GM18867 (cell line): ENCODE results near the gene GALK2.
"Not testable (repeated sequence)": the region's sequence is repeated elsewhere in the genome, so short reads cannot be mapped to it uniquely, and the experiment has no call there.

Source experiments
- ATAC-seq: cut with Tn5 transposase; IDR thresholded peaks from one replicate; pipeline ENCODE4 v1.9.1; 2021; ENCODE audit warnings: mild to moderate bottlenecking, moderate library complexity; ENCODE audit not compliant: unreplicated experiment

Gene GALK2

DNA sequence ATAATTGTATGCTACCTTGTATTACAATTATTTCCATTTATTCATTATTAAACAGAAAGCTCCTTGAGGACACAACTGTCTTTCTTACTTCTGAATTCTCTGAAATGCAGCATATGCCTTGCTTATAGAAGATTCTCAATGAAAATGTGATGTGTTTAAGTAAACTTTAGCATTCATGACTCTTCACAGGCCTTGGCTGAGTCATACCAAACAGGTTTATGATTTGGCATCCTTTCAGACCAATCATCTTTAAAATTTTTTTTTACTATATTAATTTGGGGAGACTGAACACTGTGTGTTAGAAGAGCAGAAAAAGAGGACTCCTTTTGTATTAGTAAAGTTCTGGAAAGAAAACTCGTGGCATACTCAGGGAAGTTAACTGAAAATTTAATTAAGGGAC, 6.4 kb upstream of the GALK2 start:
- ATAC-seq: no peak

DNA sequence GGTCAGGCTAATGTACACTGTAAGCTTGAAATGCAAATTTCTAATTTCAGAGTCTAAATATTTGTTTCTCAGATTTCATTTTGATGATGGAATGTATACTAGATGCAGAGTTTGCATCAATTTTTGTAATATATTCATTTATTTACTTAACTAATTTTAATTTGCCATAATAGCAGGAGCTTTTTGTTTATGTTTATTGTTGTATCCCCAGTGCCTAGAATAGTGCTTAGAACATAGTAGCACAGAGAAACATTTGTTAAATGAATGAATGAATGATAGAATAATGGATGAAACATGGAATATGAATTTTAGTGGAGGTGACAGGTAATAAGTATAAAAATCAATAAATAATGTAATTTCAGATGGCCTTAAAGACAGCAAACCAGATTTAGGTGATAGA, 5.2 kb upstream of the GALK2 start:
- ATAC-seq: no peak

DNA sequence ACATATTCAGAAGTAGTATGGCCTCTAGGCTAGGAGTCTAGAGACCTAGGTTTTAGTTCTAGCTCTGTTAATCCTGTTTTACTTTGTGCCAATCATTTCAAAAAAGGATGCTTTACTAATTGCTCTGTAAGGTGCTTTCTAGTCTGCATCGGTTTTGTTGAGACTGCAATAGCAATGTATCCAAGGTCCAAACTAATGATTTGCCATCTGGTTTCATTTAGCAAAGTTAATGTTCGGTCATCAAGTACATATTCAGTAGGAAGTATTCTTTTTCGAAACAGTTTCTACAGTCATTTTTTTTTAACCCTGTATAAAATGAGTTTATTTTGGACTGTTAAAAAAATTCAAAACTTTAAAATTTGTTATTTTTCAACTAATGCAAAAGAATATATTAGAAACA, 2.0 kb upstream of the GALK2 start:
- ATAC-seq: no peak

DNA sequence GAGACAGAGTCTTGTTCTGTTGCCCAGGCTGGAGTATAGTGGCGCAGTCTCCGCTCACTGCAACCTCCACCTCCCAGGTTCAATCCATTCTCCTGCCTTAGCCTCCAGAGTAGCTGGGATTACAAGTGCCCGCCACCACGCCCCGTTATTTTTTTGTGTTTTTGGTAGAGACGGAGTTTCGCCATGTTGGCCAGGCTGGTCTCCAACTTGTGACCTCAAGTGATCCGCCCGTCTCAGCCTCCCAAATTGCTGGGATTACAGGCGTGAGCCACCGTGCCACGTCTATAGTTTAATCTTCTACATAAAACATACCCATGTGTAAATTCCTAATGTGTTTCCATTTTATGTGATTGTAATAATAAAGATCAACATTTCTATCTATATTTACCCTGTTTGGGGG, 1.7 kb downstream of the GALK2 start:
- no peak for ATAC-seq

DNA sequence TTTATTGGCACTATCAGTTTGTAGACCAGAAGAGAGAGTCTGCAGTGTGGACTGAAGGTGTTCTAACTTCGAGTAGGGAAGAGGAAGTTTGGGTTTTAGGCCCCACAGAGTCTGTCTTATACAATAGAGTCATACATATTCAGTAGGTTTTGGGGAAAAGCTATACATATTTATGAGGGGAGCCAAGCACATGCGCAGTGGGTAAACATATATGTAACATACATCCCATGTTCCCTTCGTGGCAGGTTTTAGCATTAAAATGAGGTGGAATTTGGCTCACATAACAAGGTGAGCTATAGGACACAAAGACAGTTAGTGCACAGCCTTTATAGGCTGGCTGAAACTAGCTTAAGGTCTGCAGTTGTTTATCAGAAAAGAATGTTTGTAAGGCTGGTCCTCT, 4.9 kb downstream of the GALK2 start:
- no peak for ATAC-seq

DNA sequence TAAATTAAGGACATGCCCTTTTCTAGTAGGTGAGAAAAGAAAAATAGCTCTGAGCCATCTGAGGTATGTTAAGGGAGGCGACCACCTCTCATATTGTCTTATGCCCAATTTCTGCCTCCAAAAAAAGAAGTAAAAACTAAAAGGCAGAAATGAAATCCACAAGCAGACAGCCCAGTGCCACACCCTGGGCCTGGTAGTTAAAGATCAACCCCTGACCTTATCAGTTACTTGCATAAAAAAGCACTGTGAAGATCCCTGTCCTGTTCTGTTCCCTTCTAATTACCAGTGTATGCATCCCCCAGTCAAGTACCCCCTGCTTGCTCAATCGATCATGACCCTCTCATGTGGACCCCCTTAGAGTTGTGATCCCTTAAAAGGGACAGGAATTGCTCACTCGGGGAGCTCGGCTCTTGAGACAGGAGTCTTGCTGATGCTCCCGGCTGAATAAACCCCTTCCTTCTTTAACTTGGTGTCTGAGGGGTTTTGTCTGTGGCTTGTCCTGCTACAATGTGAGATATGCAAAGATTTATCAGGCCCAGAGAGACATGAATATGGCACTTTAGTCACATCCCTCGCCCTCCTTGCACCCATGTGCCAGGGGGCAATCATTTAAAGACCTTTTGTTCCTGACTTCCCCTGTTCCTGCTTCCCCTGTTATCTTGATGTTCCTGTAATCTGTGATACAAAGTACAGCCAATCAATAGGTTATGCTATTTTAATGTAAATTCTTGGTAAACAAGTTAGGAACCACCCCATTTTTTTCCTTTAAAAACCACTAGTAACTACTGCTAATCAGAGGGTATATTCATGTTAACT, 5.7 kb downstream of the GALK2 start:
- not testable (repeated sequence) for ATAC-seq

DNA sequence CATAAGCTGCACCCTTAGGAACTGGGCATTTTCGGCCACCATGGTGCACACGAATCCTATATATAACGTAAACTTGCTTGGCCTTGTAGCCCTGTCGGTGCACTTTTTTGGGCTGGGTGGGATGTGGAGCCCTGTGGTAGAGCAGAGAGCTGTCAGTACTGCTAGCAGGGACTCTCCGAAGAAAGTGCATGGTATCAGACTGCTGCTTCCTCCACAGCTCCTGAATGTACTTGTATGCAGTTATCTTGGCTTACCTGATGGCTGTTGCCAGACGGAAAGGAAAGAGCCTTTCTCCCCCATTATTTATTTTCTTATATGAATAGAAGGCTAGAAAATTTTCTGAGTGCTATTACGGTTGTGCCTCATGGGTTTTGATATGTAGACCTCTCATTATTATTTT, 8.4 kb downstream of the GALK2 start:
- no peak for ATAC-seq

DNA sequence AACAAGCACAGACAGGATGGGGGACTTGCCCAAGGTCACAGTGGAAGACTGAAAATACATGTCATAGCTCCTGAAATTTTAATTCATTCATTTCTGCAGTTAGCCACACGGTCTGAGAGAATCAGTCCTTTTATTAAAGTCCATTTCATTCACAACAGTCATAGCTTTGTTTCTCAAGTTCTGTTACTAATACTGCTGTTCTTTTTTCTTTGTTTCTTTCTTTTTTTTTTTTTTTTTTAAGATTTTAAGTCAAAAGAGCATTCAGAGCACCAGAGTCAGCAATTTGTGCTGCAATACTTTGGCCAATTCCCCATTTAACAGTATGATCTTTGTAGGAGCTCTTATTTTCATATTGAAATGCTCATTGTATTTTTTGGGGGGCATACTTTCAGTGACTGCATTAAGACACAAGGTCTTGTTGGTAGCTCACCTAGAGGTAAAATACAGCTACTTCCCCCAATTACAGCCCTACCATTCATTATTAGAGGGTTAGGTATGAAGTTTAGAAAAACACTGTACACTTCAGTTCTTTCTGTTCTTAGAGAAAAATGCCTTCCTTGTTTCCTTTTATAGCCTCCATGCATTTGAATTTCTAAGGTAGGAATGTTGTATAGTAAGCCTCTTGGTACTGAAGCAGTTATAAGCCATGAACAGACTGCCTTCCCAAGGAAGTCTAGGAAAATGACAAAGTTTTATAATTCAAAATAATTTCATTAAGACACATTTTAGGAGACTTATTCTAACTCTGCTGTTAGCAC, 9.6 kb downstream of the GALK2 start:
- ATAC-seq: no peak

DNA sequence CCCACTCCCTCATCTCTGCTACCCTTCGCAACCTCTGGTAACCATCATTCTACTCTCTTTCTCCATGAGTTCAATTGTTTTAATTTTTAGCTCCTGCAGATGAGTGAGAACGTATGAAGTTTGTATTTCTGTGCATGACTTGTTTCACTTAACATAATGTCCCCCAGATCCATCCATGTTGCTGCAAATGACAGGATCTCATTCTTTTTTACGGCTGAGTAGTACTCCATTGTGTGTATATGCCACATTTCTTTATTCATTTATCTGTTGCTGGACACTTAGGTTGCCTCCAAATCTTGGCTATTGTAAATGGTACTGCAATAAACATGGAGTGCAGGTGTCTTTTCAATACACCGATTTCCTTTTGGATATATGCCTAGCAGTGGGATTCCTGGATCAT, 12.1 kb downstream of the GALK2 start:
- no peak for ATAC-seq

DNA sequence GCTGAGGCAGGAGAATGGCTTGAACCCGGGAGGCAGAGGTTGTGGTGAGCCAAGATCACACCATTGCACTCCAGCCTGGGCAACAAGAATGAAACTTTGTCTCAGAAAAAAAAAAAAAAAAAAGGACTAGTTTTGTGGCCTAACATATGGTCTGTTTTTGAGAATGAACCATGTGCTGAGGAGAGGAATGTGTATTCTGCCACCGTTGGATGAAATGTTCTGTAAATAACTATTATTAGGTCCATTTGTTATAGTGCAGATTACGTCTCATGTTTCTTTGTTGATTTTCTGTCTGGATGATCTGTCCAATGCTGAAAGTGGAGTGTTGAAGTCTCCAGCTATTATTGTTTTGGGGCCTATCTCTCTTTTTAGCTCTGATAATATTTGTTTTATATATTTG, 13.7 kb downstream of the GALK2 start:
- ATAC-seq: not testable (repeated sequence)

DNA sequence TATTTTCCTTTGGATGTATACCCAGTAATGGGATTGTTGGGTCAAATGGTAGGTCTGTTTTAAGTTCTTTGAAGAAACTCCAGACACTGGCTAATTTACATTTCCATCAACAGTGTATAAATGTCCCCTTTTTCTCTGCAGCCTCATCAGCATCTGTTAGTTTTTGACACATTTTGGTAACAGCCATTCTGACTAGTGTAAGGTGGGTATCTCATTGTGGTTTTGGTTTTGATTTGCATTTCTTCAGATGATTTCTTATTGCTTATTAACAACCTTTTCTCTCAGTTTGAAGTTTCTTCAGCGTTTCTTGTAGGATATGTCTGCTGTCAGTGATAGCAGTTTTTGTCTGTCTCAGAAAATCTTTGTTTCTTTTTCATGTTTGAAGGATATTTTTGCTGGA, 15.4 kb downstream of the GALK2 start:
- ATAC-seq: peak; percentile 85

DNA sequence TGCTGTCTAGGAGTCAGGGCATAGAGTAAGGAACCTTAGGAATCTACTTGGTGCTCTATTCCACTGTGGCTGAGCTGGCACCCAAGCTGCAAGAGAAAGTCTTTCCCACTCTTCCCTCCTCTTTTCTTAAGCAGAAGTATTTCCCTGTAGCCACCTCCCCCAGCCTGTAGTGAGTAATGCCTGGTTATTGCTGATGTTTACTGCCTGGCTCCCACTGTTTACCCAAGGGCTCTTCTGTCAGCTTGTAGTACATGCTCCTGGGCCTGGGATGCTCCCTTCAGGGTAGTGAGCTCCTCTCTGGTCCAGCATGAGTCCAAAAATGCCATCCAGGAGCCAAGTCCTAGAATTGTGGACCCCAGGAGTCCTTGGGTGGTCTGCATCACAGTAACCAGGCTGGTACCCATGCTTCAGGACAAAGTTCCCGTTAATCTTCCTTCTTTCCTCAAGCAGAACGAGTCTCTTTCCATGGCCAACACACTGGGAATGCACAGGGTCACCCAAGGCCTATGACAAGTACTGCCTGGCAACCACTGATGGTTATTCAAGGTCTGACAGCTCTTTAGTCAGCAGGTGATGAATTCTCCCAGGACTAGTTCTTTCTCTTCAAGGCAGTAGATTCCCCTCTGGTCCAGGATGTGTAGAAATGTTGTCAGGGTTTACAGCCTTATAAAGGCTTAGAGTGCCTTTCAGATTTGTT, 17.6 kb downstream of the GALK2 start:
- ATAC-seq: no peak

DNA sequence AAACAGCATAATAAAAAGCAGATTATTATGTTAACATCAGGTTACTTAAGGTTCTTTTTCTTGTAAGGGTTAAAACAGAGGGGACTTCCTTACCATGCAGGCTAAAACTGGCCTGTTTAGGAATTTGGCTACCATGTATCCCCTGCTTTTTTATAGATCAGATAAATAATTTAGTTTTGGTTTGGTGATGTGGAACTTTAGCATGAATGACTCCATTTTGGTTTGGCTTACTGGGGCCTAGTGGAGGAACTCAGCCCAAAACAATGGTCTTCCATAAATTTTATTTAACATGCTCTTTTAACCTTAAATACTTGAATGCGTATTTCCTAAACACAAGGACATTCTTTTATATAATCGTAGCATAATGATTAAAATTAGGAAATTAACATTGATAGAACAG, 18.9 kb downstream of the GALK2 start:
- ATAC-seq: no peak

DNA sequence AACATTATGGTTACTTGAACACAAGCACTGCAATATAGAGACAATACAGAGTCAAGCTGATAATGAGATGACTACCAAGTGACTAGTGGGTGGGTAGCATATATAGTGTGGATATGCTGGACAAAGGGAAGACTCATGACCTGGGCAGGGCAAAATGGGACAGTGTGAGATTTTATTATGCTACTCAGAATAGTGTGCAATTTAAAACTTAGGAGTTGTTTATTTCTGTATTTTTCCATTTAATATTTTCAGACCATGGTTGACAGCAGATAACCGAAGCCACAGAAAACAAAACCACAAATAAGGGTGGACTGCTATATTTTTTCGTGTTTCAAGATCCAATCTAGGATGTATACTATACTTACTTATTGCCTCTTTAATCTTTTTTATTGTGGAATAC, 19.6 kb downstream of the GALK2 start:
- ATAC-seq: no peak

DNA sequence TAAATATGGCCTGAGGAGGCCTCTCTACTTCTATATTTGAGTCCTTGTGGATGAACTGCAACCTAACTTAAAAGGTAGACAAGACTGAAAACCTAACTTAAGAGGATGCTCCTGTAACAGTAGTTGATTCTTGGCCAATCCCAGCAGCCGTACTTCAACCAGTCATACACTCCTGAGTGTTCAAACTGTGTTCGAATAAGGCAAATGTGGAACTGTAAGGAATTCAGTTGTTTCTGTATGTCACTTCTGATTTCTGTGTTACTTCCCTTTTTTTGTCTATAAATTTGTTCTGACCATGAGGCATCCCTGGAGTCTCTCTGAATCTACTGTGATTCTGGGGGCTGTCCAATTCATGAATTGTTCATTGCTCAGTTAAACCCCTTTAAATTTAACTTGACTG, 20.5 kb downstream of the GALK2 start:
- ATAC-seq: no peak

DNA sequence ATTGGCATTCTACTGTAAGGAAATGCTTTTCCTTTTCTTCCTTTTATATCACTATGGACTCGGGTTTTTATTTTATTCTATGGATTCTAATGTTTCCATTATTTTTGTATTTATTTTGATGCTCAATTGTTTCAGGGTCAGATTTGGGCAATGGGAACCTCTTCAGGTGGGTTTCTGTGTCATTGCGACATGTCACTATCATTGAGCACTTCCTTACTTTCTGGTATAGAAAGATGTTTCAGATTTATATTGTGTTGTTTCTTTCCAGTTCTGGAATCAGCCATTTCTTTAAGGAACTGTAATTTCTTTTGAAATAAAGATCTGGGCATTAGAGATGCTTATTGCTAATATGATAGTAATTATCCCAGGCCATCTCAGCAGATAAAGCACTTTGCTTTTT, 21.8 kb downstream of the GALK2 start:
- ATAC-seq: no peak

DNA sequence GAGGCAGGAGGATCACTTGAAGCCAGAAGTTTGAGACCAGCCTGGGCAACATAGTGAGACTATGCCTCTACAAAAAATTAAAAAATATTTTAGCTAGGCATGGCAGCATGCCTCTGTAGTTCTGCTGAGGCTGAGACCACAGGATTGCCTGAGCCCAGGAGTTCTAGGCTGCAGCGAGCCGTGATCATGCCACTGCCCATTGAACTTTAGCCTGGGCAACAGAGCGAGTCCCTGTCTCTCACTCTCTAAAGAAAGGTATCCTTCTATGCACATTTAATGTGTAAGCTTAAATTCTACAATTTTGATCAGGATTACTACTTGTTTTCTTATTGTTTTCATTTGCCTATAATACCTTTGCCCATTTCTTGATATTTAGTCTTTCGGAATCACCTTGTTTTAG, 26.8 kb downstream of the GALK2 start:
- no peak for ATAC-seq

DNA sequence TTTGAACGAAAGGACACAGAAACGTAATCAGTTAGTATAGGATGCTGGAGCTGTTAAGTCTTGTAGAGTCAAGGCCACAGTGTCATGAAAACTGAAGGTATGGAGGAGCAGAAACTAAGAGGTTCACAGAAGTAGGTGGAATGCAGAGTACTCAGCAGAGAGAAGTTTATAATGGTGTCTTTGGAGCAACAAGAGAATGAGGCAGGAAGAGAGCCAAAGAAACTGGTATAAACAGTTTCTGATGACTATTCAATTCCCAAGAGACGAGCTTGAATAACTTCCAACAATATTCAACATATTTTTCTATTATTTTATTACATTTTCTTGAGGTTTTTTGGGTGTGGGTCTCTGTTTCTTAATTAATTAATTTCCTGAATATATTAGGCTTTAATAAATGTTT, 29.6 kb downstream of the GALK2 start:
- no peak for ATAC-seq

DNA sequence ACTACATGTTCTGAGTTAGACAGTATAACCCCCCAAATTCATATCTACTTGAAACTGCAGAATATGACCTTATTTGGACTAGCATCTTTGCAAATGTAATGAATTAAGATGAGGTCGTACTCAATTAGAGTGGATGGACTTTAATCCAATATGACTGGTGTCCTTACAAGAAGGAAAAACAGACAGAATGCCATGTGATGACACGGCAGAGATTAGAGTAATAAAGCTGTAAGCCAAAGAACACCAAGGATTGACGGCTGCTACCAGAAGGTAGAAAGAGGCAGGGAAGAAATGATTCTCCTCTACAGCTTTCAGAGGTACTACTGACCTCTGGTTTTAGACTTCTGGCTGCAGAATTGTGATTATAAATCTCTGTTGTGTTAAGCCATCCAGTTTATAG, 30.3 kb downstream of the GALK2 start:
- ATAC-seq: no peak

DNA sequence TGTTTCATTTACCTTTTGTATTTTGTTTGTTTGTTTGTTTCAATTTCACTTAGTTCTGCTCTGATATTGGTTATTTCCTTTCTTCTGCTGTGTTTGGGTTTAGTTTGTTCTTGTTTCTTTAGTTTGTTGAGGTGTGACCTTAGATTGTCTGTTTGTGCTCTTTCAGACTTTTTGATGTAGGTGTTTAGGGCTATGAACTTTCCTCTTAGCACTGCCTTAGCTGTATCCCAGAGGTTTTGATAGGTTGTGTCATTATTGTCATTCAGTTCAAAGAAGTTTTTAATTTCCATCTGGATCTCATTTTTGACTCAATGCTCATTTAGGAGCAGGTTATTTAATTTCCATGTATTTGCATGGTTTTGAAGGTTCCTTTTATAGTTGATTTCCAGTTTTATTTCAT, 38.1 kb downstream of the GALK2 start:
- not testable (repeated sequence) for ATAC-seq

DNA sequence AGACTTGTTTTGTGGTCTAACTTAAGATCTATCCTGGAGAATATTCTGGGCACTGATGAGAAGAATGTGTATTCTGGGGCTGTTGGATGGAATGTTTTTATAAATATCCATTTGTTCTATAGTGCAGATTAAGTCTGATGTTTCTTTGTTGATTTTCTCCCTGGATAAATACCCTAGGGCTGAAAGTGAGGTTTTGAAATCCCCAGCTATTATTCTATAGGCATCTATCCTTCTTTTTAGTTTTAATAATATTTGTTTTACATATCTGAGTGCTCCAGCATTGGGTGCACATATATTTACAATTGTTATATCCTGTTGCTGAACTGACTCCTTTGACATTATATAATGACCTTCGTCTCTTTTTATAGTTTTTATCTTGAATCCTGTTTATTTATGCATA, 42.9 kb downstream of the GALK2 start:
- no peak for ATAC-seq
